ENCODE measurements around the gene MVP. TPM values are rescaled to one million over a fixed set of nuclear protein-coding genes. Genes with fewer than 3 reads are reported as not detected.

MVP gene
- total RNA-seq, 1 donor from 2014 or later = 2.4 TPM

DNA sequence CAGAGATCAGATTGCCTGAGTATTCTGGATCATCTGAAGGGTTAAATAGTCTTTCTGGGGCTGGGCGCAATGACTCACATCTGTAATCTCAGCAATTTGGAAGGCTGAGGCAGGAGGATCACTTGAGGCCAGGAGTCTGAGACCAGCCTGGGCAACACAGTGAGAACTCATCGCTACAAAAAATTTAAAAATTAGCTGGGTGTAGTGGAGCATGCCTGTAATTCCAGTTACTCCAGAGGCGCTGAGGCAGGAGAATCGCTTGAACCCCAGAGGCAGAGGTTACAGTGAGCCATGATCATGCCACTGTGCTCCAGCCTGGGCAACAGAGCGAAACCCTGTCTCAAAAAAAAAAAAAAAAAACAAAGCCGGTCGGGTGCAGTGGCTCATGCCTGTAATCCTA lies 15.7 kb downstream of the MVP start:
- no peak overlapping the region for H3K27ac ChIP-seq
- H3K9me3 ChIP-seq (ENCODE audit: low read depth) = no peaks in the 10 kb centered on the region
- DNase-seq (ENCODE audit: low spot score) = no peak
- no peaks in the 10 kb centered on the region for H3K9me3 Mint-ChIP-seq
- H3K4me1 ChIP-seq = no peaks in the 10 kb centered on the region
- no peaks in the 10 kb centered on the region for H3K36me3 ChIP-seq
- no peaks in the 10 kb centered on the region for H3F3A ChIP-seq (ENCODE audit: low read depth)
- peaks cover 4% of the 10 kb centered on the region for H3K27me3 Mint-ChIP-seq (ENCODE audit: insufficient read depth, low read depth)
- no peak overlapping the region for H3K4me2 ChIP-seq
- no peaks in the 10 kb centered on the region for H3K79me2 ChIP-seq (ENCODE audit: low read depth)
- no peaks in the 10 kb centered on the region for H4K20me1 ChIP-seq (ENCODE audit: low read depth)
- peaks cover 4% of the 10 kb centered on the region for H3K4me1 Mint-ChIP-seq
- H2AFZ ChIP-seq (replicated peaks) = no peak overlapping the region
- TF ChIP-seq, protein P1, sequence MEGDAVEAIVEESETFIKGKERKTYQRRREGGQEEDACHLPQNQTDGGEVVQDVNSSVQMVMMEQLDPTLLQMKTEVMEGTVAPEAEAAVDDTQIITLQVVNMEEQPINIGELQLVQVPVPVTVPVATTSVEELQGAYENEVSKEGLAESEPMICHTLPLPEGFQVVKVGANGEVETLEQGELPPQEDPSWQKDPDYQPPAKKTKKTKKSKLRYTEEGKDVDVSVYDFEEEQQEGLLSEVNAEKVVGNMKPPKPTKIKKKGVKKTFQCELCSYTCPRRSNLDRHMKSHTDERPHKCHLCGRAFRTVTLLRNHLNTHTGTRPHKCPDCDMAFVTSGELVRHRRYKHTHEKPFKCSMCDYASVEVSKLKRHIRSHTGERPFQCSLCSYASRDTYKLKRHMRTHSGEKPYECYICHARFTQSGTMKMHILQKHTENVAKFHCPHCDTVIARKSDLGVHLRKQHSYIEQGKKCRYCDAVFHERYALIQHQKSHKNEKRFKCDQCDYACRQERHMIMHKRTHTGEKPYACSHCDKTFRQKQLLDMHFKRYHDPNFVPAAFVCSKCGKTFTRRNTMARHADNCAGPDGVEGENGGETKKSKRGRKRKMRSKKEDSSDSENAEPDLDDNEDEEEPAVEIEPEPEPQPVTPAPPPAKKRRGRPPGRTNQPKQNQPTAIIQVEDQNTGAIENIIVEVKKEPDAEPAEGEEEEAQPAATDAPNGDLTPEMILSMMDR (IDR thresholded peaks at IDR 0.05) = no peak
- TF ChIP-seq EZH2phosphoT487 (IDR thresholded peaks at IDR 0.05) (no peak), EZH2 (IDR thresholded peaks at IDR 0.05) (no peak)
- no peak overlapping the region for H3K4me3 ChIP-seq
- no peaks in the 10 kb centered on the region for H3K36me3 Mint-ChIP-seq
- no peak overlapping the region for H3K27ac Mint-ChIP-seq
- no peak overlapping the region for H3K4me3 Mint-ChIP-seq
- H3K27me3 ChIP-seq = no peaks in the 10 kb centered on the region
- no peak overlapping the region for H3K9ac ChIP-seq

DNA sequence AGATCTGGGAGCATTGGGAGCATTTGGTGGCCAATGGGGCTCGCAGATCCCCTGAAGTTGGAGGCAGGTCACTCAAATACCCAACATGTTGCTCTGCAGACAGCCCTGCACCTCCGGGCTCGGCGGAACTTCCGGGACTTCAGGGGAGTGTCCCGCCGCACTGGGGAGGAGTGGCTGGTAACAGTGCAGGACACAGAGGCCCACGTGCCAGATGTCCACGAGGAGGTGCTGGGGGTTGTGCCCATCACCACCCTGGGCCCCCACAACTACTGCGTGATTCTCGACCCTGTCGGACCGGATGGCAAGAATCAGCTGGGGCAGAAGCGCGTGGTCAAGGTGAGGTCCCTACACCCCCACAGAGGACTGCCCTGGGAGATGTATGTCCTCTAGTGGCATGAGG lies 16.4 kb downstream of the MVP start:
- Histone ChIP-seq H3K9ac (no peak overlapping the region), H3K36me3 (no peaks in the 10 kb centered on the region), H4K20me1 (ENCODE audit: low read depth) (no peaks in the 10 kb centered on the region), H3K79me2 (ENCODE audit: low read depth) (no peaks in the 10 kb centered on the region), H2AFZ (replicated peaks) (no peak overlapping the region), H3K9me3 (ENCODE audit: low read depth) (no peaks in the 10 kb centered on the region), H3K4me3 (no peak overlapping the region), H3K4me2 (no peak overlapping the region), H3K27me3 (no peaks in the 10 kb centered on the region), H3K27ac (no peak overlapping the region), H3K4me1 (no peaks in the 10 kb centered on the region), H3F3A (ENCODE audit: low read depth) (no peaks in the 10 kb centered on the region)
- H3K27me3 Mint-ChIP-seq (ENCODE audit: insufficient read depth, low read depth) = peaks cover 4% of the 10 kb centered on the region
- no peak for DNase-seq (ENCODE audit: low spot score)
- H3K9me3 Mint-ChIP-seq = no peaks in the 10 kb centered on the region
- no peaks in the 10 kb centered on the region for H3K36me3 Mint-ChIP-seq
- no peak overlapping the region for H3K4me3 Mint-ChIP-seq
- no peak for TF ChIP-seq EZH2phosphoT487 (IDR thresholded peaks at IDR 0.05)
- no peak for TF ChIP-seq EZH2 (IDR thresholded peaks at IDR 0.05)
- TF ChIP-seq, protein P1 (IDR thresholded peaks at IDR 0.05) = no peak
- H3K4me1 Mint-ChIP-seq = peaks cover 4% of the 10 kb centered on the region
- H3K27ac Mint-ChIP-seq = no peak overlapping the region

DNA sequence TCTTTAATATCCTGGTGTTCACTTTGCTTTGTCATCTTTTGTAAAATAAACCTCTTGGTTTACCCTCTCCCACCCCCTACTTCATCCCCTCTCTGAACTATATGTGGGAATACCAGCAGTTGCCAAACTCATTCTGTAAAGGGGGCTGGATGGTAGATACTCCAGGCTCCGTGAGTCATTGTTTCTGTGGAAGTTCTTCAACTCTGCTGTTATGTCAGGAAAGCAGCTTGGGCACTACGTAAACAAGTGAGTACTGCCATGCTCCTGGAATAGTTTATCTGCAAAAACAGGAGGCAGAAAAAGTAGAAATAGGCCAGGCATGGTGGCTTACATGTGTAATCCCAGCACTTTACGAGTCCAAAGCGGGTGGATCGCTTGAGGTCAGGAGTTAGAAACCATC lies 17.6 kb downstream of the MVP start:
- H4K20me1 ChIP-seq (ENCODE audit: low read depth) = no peaks in the 10 kb centered on the region
- H3K9ac ChIP-seq = no peak overlapping the region
- no peaks in the 10 kb centered on the region for H3K79me2 ChIP-seq (ENCODE audit: low read depth)
- no peak overlapping the region for H3K4me2 ChIP-seq
- TF ChIP-seq EZH2phosphoT487 (IDR thresholded peaks at IDR 0.05) (no peak), EZH2 (IDR thresholded peaks at IDR 0.05) (no peak)
- TF ChIP-seq, protein P1 (IDR thresholded peaks at IDR 0.05) = no peak
- H3K27me3 Mint-ChIP-seq (ENCODE audit: insufficient read depth, low read depth) = peaks cover 4% of the 10 kb centered on the region
- H3K27ac ChIP-seq = no peak overlapping the region
- H3K4me3 Mint-ChIP-seq = no peak overlapping the region
- H3K9me3 Mint-ChIP-seq = no peaks in the 10 kb centered on the region
- no peaks in the 10 kb centered on the region for H3K36me3 Mint-ChIP-seq
- no peaks in the 10 kb centered on the region for H3K4me1 ChIP-seq
- DNase-seq (ENCODE audit: low spot score) = no peak
- H3K4me3 ChIP-seq = no peak overlapping the region
- H3K4me1 Mint-ChIP-seq = peaks cover 4% of the 10 kb centered on the region
- H2AFZ ChIP-seq (replicated peaks) = no peak overlapping the region
- H3F3A ChIP-seq (ENCODE audit: low read depth) = no peaks in the 10 kb centered on the region
- no peaks in the 10 kb centered on the region for H3K27me3 ChIP-seq
- no peaks in the 10 kb centered on the region for H3K36me3 ChIP-seq
- no peaks in the 10 kb centered on the region for H3K9me3 ChIP-seq (ENCODE audit: low read depth)
- H3K27ac Mint-ChIP-seq = no peak overlapping the region
